ENCODE data around the gene USP22.
A peak's percentile ranks its signal among the peaks of the same experiment; 100 is the strongest.

USP22 gene

DNA sequence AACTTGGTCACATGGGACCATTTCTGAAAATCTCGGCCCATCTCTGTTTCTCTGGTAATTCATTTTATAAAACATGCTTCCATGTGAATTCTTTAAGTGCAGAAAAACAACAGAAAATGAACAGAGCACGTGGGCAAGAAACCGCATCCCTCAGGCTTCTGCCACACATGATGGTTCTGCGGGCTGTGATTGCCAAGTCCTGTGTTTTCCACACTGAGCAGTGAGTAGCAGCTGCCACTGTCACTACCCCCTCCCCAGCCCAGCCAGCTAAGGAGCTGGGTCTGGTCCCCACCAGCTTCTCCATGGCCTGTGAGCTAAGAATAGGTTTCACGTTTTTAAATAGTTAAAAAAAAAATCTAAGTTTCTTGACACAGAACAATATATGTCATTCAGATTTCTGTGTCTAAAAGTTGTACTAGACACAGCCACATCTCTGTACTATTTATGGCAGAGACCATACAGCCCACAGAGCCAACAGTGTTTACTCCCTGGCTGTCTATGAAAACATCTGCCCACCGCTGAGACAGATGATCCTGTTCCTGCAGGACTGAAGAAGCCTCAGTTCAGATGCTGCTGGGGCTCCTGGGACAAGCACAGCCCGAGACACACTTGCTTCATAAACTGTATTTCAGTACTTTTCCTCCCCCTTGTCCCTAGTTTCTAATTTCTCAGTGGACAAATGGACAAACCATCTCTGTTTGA is 41.5 kb downstream of the USP22 start:
- DNase-seq (ENCODE audit: low read depth in 2 of 2): no peak

GRCh38 chr17:20999841-21000532 is 42.8 kb downstream of the USP22 start:
- DNase-seq (ENCODE audit: low read depth in 2 of 2): no peak

- DNase-seq (ENCODE audit: low read depth in 2 of 2): no peak
Measured at GRCh38 chr17:20999044-20999573, 43.7 kb downstream of the USP22 start.

GRCh38 chr17:20998571-20999043 is 44.2 kb downstream of the USP22 start:
- no peak for DNase-seq (ENCODE audit: low read depth in 2 of 2)

GRCh38 chr17:20997711-20998570 is 44.9 kb downstream of the USP22 start:
- no peak for DNase-seq (ENCODE audit: low read depth in 2 of 2)

GRCh38 chr17:20996724-20997615 is 45.8 kb downstream of the USP22 start:
- DNase-seq (ENCODE audit: low read depth in 2 of 2): no peak

- DNase-seq (ENCODE audit: low read depth in 2 of 2): no peak
Measured at GRCh38 chr17:20995873-20996723, 46.7 kb downstream of the USP22 start.

DNA sequence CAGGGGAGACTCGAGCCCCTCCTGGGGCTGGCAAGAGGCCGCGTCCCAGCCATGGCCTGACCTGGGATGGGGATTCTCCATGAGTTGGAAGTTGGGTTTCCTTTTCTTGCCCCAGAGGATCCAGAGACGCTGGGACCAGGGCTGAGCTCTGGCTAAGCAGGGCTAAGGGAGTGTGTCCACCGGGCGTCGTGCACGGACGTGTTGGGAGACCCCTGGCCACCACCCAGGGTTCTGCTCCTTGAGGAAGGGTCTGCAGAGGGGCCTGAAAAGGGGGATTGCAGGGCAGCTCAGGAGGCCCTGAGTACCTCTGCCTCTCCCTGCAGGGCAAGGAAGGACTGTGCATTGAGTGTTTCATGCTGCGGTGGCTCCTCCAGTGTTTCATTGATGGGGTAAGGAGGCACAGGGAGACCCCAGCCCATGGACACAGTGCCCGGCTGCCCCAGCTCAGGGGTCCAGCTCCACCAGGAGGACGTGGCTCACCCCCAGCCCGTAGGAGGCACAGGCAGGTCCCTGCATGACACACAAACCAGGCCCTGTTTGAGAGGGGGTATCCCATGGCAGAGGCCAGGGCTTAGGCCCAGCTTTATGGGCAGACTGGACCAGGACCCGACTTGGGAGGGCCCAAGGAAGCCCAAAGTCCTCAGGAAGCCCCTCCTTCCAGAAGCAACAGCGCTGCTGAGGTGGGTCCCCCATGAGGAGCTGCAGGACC is 47.5 kb downstream of the USP22 start:
- no peak for DNase-seq (ENCODE audit: low read depth in 2 of 2)

DNA sequence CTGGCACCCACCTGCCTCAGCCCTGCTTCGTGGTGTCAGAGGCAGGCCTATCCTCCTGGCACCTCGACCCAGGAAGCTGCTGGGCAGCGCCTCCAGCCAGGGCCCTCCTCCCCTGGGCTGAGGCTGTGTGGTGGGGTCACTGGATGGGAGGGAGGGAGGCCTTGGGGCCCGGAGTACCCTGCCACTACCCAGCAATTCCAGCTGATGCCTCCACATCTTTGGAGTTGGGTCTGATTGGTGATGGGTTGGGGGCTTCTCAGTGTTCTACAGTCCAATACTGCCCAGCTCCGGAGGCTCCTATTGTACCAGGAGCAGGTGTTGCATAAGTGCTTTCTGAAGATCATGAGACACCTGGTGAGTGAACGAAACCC is 48.0 kb downstream of the USP22 start:
- no peak for DNase-seq (ENCODE audit: low read depth in 2 of 2)

GRCh38 chr17:20993863-20994778 is 48.7 kb downstream of the USP22 start:
- DNase-seq (ENCODE audit: low read depth in 2 of 2): no peak

DNA sequence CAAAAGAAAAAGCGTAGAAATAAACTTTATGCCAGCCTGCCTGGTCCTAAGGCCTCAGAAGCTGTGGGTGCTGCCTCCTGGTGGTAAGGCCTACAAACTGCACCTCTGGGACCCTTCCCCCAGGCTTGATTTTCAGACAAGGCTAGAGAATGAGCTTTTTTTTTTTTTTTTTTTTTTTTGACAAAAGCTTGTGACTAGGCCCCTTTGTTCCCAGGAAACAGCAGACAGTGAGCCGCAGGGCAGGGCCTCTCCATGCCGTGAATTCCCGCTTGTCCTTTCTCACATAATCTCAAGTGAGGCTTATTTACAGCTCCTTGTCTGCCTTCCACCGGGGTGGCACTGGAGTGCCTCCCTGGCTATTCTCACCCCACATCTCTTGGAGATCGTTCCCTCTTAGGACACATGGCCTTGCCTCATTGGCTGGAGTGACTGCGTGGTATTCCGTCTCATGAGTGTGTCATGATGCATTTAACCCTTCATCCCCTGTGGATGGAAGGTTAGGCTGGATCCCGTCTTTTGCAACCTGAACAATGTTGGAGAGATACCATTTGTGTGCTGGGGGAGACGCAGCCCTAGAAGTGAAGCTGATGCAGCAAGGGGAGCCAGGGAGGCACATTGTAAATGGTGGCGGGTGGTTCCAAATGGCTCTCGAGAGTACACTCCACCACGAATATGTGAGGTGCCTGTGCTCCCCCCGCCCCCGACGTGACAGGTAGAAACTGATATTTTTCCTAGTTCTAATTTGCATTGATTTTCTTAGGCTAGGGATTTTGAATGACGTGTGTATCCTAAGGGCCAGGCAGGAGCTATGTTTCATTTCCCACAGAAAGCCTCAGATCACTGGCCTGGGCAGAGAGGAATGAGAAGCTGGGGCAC is 49.6 kb downstream of the USP22 start:
- peak; percentile 27 to 31 for DNase-seq (ENCODE audit: low read depth in 2 of 2)

DNA sequence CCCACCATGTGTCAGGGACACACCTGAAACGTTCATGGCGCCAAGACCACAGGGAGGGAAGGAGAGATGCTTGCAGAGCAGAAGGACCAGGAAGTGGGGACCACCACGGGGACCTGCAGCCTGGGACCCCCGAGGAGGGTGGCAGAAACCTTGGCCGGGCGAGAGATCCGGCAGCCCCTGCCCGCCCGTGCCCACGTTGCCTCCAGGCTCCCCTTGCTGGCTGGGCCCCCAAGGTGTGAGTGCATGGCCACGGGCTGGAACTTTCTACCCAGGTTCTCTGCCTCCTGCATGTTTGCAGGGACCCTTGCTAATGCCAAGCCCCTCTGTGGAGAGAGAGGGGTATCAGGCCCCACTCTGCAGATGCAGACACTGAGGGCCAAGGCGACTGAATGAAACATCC is 50.4 kb downstream of the USP22 start:
- DNase-seq (ENCODE audit: low read depth in 2 of 2): no peak

GRCh38 chr17:20991276-20992037 is 51.4 kb downstream of the USP22 start:
- no peak for DNase-seq (ENCODE audit: low read depth in 2 of 2)

DNA sequence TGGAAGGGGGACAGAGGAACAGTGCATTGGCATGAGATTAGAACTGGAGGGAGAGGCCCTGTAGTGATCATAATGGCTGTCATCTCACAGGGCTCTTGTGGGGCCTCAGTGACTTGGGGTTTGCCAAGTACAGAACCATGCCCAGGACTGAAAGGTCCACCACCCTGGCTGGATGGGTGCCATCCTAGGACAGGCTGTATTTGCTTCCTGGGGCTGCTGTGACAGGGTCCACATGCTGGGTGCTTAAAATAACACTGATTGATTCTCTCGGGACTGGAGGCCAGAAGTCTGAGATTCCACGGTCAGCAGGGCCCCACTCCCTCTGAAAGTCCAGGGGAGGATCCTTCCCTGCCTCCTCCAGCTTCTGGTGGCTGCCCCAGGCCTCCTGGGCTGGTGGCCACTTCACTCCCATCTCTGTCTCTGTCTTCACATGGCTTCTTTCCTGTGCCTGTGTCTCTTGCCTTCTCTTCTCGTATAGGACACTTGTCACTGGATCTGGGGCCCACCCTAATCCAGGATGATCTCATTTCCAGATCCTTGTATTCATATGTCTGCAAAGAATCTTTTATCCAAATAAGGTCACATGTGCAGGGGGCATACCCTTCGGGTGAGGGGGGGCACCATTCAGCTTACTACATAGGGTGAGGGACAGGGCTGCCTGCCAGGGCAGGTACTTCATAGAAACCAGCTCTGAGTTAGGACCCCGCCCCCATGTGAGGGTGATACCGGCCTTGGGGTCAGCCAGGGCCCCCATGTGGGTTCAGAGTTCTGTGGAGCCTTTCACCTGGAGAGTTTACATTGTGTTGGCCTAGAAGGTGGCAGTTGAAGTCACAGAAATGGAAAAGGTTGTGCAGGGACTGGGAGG is 52.6 kb downstream of the USP22 start:
- DNase-seq (ENCODE audit: low read depth in 2 of 2): no peak

DNA sequence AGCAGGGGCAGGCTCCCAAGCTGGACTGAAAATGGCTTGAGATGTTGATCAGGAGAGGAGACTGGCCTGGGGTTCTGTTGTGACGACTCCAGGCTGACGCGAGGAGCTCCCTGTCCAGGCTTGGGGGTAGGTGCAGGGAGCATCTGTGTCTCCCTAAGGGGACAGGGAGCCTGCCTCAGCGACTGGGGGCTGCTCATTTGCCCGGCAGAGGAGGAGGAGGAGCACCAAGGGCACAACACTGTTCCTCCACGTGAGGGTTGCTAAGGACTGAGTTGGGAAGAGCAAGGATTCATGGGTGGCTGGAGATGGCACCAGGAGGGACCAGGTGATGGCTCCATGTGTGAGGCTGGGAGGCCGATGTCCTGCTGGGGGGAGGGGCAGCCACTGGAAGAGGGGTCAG is 53.3 kb downstream of the USP22 start:
- DNase-seq (ENCODE audit: low read depth in 2 of 2): no peak

DNA sequence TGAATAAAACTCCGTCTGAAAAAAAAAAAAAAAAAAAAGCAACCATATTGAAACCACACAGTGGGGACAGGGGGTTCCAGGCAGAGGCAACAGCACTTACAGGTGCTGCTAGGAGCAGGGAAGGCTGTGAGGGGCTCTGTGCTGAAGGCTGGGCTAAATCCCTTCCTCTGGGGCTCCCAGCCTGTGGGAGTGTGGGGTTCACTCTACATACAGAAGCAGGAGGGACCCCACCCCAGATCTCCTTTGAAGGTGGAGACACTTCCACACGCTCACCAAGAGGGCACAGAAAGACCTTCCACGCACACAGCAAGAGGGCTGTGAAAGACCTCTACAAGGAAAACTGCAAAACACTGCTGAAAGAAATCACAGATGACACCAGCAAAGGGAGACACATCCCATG is 53.9 kb downstream of the USP22 start:
- no peak for DNase-seq (ENCODE audit: low read depth in 2 of 2)

Data from stimulated activated CD8-positive, alpha-beta memory T cell treated with anti-CD3 and anti-CD28 coated beads, Interleukin-7, amount 100 ng/mL, for 4 hours (primary cell).